Kidney epithelial cell (primary cell): ENCODE data around the gene PTPN13. TPM values are rescaled to one million over a fixed set of nuclear protein-coding genes. Genes with fewer than 3 reads are reported as not detected.

Experiments
- DNase-seq: peaks from one replicate; pipeline ENCODE4 v3.0.0-alpha.2; 2010; ENCODE audit warnings: low read depth
- H3K27me3 ChIP-seq: 2 replicates; pipeline ENCODE4 v1.6.0; 2011; ENCODE audit warnings: low read length; ENCODE audit not compliant: control insufficient read depth, insufficient read depth
- H3K36me3 ChIP-seq: 2 replicates; pipeline ENCODE4 v1.5.1; 2011; ENCODE audit warnings: low read length; ENCODE audit not compliant: control insufficient read depth, insufficient read depth
- H3K4me3 ChIP-seq: 2 replicates; pipeline ENCODE4 v1.5.1; 2011; ENCODE audit warnings: low read depth, mild to moderate bottlenecking, control low read depth, low read length
- total RNA-seq: library from RNA; depleted of rRNA; stranded (reverse); fragments of >200 nt; gene quantifications from 2 replicates; pipeline ENCODE4 v1.2.3, GENCODE V29; 2015
- TF ChIP-seq, protein P1 (sequence below): IDR thresholded peaks from 2 replicates; pipeline ENCODE4 v1.5.1; 2011; ENCODE audit warnings: mild to moderate bottlenecking, moderate library complexity, low read length, control low read depth, inconsistent platforms; ENCODE audit not compliant: insufficient read depth, poor library complexity, severe bottlenecking

Gene PTPN13
- total RNA-seq, 1 donor from 2014 or later: 20.1 TPM

DNA sequence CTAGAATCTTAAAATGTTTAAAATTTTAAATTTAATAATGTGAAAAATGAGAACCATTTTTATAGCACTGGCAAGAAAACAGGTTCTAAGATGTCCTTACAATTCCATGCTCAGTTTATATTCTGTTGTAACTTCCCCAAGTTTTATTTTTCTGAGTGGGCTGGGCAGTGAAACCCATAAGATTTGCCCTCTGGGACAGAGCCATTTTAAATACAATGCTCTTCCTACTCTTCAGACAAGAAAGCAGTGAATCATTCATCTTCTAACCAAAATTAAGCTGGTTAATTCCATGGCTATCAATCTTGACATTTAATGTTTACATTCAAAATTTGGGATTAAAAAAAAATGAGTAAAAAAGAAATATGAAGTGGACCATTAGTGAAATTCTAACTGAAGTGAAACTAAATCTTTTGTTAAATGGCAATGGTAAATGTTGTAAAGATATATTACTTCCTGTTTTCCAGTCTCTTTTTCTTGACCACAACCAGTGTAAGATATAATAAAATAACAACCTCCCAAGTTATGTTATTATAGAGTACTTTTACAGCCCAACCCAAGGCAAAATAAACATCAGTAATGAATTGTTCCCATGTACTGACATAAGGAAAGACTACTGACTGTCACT lies 37.2 kb upstream of the PTPN13 start:
- H3K4me3 ChIP-seq: no peak overlapping the region
- TF ChIP-seq, protein P1, sequence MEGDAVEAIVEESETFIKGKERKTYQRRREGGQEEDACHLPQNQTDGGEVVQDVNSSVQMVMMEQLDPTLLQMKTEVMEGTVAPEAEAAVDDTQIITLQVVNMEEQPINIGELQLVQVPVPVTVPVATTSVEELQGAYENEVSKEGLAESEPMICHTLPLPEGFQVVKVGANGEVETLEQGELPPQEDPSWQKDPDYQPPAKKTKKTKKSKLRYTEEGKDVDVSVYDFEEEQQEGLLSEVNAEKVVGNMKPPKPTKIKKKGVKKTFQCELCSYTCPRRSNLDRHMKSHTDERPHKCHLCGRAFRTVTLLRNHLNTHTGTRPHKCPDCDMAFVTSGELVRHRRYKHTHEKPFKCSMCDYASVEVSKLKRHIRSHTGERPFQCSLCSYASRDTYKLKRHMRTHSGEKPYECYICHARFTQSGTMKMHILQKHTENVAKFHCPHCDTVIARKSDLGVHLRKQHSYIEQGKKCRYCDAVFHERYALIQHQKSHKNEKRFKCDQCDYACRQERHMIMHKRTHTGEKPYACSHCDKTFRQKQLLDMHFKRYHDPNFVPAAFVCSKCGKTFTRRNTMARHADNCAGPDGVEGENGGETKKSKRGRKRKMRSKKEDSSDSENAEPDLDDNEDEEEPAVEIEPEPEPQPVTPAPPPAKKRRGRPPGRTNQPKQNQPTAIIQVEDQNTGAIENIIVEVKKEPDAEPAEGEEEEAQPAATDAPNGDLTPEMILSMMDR: no peak
- H3K27me3 ChIP-seq: no peaks in the 10 kb centered on the region
- no peak for DNase-seq
- H3K36me3 ChIP-seq: no peaks in the 10 kb centered on the region

DNA sequence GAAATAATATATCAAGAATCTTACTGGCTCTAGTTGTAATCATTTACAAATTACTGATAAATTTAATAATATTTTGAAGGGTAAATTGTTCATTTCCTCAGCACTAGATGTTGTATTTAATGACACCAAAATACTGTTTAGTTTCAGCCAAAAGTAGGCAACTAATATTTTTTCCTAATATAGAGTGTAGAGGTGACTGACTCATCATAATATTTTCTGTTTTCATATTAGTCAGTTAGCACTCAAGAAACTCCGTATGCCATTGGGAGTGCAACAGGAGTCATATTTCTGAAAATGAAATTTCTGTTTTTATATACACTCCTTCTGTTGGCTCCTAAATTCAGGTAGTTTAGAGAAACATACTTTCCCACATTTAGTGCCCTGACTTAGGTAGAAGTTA lies 36.6 kb upstream of the PTPN13 start:
- TF ChIP-seq, protein P1: no peak
- Histone ChIP-seq H3K4me3 (no peak overlapping the region), H3K27me3 (no peaks in the 10 kb centered on the region), H3K36me3 (no peaks in the 10 kb centered on the region)
- DNase-seq: no peak

DNA sequence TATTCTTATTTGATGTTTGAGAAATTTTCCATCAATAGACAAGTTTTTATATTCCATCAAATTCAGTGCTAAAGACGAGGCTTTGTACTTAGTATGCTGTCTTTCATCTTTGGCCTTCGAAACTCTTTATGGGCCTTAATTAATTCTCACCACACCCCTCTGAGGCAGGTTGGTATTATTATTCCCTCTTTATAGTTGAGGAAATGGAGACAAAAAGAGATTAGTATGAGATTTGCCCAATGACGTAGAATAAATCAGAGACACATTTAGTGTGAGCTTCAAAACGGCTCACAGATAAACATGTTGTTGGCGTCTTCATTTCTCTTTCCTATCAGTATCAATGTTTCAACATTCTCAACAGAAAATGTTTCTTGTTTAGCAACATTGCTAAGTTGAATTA lies 35.9 kb upstream of the PTPN13 start:
- DNase-seq: no peak
- TF ChIP-seq, protein P1: no peak
- Histone ChIP-seq H3K36me3 (no peaks in the 10 kb centered on the region), H3K27me3 (no peaks in the 10 kb centered on the region), H3K4me3 (no peak overlapping the region)

DNA sequence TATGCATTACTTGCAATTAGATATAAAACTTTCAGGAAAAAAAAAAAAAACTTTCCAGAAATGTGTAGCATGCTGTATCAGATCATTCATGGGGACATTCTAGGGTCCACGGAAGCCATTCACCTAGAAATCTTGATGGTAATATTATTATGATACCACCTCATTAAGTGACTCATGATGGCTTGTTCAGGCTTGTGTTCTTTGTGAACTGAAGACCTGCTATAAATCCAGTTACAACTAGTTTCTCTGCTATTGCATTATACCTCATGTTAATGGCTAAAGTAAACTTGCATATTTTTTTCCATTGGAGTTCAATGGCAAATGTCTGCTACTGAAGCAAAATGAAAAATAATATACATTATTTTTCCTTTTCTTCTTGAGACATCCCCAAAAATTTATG lies 35.3 kb upstream of the PTPN13 start:
- Histone ChIP-seq H3K4me3 (no peak overlapping the region), H3K27me3 (no peaks in the 10 kb centered on the region), H3K36me3 (no peaks in the 10 kb centered on the region)
- DNase-seq: no peak
- TF ChIP-seq, protein P1: no peak

DNA sequence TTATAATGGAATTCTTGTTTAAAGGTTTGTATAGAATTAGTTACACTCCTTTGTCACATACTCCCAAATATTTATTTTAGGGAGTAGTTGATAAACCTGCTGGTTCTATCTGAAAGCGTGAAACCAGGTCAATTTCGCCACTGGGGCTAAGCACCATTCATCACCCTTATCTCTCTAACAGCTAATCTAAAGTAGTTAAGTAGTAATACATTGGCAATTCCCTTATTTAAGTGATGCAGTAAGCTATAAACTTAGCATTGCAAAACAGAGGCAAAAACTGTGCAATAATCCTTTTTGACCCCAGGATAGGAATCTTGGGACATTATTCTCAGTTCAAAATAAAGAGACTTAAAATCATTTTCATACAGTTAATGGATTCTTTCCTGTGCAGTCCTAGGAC lies 33.7 kb upstream of the PTPN13 start:
- Histone ChIP-seq H3K4me3 (no peak overlapping the region), H3K27me3 (no peaks in the 10 kb centered on the region), H3K36me3 (no peaks in the 10 kb centered on the region)
- no peak for DNase-seq
- TF ChIP-seq, protein P1: no peak

DNA sequence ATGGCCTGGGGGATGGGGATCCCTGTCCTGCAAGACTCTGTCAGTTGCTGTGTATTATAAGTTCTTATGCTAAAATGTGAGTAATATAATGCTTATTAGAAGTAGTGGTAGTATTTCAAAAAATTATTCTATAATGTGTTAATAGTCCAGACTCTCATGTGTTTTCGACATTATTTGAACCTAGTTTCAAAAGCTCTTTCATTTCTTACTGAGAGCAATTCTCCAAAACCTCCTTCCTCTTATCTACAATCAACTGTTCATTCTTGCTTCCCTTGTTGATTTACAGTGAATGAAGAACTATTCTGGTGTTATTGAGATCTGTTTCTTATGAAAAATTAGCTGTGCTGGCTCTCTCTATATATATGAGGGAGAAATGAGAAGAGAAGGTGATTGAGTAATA lies 32.9 kb upstream of the PTPN13 start:
- no peak overlapping the region for H3K4me3 ChIP-seq
- TF ChIP-seq, protein P1: no peak
- no peak for DNase-seq

More for the DNA sequence above, 32.9 kb upstream of the PTPN13 start:
- no peaks in the 10 kb centered on the region for H3K27me3 ChIP-seq
- H3K36me3 ChIP-seq: no peaks in the 10 kb centered on the region
